Retina (tissue), 1 donor: Measurements from ENCODE around the gene INO80D.
"Not testable (repeated sequence)": the region's sequence is repeated elsewhere in the genome, so short reads cannot be mapped to it uniquely, and the experiment has no call there.

ENCODE experiments used
- DNase-seq: peaks from one replicate; pipeline ENCODE4 v3.0.0-alpha.2; 2016

The INO80D gene, protein sequence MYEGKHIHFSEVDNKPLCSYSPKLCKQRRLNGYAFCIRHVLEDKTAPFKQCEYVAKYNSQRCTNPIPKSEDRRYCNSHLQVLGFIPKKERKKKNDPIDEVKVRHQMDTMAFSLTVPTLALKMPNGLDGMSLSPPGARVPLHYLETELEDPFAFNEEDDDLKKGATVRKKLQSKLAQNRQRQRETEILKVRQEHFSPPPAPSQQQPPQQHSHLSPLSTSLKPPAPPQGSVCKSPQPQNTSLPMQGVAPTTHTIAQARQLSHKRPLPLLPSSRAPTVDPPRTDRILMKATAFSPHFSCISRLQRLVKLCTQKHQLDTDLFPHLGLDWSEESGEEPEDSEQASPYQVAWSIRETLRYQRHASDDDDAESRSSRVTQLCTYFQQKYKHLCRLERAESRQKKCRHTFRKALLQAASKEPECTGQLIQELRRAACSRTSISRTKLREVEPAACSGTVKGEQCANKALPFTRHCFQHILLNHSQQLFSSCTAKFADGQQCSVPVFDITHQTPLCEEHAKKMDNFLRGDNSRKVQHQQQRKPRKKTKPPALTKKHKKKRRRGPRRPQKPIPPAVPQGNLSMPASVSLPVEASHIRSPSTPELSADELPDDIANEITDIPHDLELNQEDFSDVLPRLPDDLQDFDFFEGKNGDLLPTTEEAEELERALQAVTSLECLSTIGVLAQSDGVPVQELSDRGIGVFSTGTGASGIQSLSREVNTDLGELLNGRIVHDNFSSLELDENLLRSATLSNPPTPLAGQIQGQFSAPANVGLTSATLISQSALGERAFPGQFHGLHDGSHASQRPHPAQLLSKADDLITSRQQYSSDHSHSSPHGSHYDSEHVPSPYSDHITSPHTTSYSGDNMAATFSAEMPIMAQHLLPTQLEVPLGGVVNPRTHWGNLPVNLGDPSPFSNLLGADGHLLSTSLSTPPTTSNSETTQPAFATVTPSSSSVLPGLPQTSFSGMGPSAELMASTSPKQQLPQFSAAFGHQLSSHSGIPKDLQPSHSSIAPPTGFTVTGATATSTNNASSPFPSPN

DNA sequence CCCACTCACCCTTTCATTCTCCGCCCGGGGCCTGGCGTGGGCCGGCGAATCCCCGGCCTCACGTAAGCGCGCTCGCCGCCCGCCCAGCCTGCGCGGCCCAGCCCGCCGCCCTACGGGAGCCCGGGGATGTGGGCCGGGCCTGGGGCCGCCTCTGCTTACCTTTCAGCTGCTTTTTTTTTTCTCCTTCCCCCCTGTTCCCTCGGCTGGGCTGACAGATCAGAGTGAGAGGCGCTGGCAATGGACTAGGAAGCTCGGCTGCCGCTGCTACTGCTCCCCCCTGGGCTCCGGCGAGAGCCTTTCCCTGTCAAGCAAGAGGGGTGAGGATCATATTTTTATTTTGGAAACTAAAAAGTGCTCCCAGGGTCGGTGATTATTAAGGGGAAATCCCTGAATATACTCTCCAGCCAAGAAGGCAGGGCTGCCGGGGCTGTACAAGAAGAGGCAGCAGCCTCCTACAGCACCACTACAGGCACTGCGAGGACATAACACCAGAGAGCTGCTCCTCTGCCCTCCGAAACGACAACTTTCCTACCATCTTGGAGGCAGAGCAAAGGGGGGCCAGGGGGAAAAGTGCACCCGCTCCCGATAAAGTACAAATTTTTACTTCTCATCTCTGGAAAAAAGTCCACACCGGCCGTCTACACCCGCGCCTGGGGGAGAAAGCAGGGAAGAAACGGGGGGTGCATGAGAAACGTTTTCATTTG lies at the start of gene INO80D:
Gene INO80D, minus strand, starts transcription at position 433 of the 704 bp plus-strand sequence. CDS start 23,158 bp downstream, outside the sequence.
- DNase-seq = peak; percentile 93

DNA sequence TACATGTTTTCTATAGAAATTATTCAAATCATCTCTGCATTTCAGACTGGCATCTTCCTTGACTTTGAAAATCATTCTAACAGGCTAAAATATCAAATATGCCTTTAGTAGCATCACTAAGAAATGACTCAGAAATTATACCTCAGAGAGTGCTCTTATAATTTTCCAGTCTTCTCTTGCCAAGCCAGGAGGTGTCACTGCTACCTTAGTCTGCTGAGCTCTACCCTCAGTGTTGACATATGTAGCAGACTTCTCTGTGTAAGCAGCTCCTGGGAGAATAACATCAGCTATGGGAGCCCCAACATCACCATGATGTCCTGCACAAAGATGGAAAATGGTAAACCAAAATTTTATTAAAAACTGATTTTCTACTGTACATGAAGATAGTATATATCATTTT lies 41.7 kb upstream of the INO80D start:
- DNase-seq = no peak

DNA sequence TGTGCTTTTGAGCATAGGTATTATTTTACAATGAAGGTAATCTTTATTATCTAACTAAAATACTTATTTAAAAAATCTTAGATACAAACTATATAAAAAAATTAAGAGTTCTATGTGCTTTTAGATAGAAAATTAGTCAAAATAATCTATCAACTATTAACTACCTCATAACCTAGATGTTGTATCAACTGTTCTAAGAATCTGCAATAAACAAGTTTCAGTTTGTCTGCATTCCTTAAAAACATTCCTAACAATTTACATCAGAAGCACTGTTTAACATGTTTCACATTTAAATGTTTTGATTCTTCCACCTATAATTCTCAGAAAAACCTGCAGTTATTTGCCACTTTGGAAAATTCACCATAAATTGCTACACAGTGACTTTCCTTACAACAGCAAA lies 39.9 kb upstream of the INO80D start:
- no peak for DNase-seq

DNA sequence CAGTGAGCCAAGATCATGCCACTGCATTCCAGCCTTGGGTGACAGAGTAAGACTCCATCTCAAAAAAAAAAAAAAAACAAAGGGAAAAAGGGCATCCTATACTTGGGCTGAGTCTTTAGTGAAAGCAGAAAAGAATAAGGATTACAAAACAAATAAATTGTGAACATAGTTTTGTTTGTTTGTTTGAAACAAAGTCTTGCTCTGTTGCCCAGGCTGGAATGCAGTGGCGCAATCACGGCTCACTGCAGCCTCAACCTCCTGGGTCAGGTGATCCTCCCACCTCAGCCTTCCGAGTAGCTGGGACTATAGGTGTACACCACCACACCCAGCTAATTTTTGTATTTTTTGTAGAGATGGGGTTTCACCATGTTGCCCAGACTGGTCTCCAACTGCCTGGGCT lies 36.6 kb upstream of the INO80D start:
- DNase-seq = not testable (repeated sequence)

DNA sequence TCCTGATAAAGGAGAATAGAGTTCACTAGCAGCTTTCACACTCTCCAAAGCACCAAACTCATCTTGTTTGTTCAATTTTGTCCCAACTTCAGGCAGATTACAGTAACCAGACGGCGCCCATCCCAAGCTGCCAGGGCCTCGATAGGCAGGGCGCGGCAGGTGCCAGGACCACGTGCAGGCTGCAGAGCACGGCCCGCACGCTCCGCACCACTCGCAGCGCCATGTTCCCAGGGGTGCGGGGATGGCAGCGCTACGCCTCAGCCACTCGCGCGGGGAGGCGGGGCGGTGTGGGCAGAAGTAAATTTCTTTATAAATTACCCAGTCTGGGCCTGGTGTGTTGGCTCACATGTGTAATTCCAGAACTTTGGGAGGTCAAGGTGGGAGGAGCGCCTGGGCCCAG lies 30.3 kb upstream of the INO80D start:
- DNase-seq = no peak

DNA sequence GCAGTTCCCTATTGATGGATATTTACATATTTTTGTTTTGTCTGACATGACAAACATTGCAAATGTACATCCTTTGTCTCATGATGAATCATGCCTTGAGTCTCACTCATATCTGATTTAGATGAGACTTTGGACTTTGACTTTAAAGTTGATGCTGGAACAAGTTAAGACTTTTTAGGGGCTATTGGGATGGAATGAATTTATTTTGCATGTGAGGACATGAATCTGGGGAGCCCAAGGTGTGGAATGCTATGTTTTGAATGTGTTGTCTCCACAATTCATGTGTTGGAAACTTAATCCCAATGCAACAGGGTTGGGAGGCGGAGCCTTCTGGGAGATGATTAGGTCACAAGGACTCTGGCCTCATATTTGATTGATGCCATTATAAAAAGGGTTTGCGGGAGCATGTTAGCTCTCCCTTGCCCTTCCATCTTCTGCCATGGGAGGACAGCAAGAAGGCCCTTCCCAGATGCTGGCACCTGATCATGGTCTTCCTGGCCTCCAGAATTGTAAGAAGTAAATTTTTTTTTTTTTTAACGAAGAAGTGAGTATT lies 29.1 kb upstream of the INO80D start:
- no peak for DNase-seq

DNA sequence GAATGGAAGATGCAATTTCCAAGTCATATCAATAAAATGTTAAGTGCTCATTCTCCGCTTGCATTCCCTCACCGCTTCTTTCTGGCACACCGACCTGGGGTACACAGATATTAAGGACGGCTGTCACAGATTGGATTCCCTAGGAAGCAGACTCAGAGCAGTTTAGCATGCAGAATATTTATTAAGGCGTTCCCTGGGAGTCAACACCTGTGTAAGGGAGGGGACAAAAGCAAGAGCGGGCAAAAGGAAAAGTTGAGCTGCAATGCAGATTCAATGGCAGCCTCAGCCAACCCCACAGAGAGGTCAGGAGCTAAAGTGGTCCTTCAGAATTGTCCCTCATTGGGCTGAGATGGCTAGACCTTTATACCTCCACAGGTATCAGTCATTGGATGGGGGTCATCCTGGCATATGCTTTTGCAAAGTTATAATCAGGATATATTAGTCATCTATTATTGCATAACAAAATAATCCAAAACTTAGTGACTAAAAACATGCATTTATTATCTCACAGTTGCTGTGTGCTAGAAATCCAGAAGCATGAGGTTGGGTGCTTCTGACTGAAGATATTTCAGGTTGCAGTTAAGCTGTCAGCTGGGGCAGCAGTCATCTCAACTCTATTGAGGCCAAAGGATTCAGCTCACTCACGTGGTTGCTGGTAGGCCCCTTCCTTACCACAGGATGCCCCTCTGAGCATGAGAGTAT lies 27.0 kb upstream of the INO80D start:
- DNase-seq = no peak

DNA sequence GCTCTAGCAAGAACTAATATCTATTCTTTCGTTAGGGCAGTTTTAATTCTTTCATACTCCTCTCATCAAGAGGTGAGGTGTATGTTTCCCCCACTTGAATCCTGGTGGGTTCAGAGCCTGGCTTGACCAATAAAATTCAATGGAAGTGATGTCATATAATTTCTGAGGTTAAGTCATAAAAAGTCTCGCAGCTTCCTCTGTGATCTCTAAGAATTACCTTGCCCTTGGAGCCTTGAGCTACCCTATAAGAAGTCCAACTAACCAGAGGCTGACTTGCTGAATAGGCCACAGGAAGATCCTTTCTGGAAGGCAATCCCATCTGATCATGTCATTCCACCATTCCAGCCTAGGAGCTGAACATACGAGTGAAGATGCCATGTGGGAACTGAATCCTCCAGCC lies 26.1 kb upstream of the INO80D start:
- DNase-seq = no peak

DNA sequence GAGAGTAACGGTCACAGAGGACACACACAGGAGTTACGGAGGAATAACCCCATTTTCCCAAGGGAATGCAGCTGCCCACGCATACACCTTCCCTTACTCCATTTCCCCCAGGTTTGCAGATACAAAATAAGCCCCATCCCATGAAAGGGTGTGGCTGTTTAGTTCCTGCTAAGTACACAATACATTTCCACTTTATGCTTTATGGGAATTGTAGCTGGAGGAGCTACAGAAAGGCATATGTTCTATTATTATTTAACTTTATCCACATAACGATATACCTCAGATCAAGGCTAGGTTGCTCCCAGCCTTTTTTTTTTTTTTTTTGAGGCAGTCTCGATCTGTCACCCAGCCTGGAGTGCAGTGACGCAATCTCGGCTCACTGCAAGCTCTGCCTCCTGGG lies 22.7 kb upstream of the INO80D start:
- DNase-seq = no peak

DNA sequence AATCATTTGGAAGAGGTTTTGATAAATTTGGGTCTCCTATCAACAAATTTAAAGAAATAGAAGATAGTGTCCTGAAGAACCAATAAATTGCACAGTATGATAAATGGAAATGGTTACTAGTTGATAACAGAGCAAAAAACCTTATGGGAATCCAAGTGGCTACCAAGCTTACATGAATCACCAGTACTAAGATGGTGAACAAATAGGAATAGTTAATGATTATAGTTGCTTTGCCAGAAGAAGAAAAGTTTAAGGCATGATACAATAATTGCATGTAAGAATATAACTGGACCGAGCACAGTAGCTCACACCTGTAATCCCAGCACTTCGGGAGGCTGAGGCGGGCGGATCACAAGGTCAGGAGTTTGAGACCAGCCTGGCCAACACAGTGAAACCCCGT lies 19.6 kb upstream of the INO80D start:
- DNase-seq = no peak

DNA sequence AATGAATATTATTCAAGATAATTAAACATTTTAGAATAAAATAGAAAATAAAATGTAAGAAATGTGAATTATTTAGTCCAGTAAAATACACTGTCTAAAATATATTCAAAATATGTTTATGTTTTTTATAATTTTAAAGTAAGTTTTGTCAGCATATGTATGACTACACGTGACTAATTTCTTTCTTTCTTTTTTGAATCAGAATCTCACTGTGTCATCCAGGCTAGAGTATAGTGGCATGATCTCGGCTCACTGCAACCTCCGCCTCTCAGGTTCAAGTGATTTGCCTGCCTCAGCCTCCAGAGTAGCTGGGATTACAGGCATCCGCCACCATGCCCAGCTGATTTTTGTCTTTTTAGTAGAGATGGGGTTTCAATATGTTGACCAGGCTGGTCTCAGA lies 19.1 kb upstream of the INO80D start:
- no peak for DNase-seq

DNA sequence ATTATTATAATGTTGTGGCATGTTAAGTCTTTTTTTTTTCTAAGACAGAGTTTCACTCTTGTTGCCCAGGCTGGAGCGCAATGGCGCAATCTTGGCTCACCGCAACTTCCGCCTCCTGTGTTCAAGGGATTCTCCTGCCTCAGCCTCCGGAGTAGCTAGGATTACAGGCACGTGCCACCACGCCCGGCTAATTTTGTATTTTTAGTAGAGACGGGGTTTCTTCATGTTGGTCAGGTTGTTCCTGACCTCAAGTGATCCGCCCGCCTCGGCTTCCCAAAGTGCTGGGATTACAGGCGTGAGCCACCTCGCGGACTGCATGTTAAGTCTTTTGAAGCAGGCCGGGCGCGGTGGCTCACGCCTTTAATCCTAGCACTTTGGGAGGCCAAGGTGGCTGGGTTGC lies 12.9 kb upstream of the INO80D start:
- not testable (repeated sequence) for DNase-seq

DNA sequence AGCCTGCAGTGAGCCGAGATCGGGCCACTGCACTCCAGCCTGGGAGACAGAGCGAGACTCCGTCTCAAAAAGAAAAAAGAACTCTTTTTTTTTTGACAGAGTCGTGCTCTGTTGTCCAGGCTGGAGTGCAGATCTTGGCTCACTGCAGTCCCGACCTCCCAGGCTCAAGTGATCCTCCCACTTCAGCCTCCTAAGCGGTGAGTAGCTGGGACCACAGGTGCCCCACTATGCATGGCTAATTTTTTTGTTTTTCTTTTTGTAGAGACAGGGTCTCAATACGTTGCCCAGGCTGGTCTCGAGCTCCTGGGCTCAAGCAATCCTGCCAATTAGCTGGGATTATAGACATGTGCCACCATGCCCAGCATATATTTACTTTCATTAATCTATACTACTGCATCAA lies 12.5 kb upstream of the INO80D start:
- no peak for DNase-seq

DNA sequence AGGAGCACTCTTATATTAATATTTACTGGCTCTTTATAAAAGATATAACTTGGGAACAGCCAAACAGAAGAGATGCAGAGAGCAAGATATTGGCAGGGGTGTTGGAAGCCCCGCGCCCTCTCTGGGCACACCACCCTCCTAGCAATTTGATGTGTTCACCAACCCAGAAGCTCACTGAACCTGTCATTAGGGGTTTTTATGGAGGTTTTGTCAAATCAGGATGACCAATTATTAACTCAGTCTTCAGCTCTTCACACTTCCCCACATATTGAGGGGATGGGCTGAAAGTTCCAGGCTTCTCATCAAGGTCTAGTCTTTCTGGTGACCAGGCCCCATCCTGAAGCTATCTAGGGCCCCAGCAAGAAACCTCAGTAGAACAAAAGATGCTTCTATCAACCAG lies 10.9 kb upstream of the INO80D start:
- no peak for DNase-seq

DNA sequence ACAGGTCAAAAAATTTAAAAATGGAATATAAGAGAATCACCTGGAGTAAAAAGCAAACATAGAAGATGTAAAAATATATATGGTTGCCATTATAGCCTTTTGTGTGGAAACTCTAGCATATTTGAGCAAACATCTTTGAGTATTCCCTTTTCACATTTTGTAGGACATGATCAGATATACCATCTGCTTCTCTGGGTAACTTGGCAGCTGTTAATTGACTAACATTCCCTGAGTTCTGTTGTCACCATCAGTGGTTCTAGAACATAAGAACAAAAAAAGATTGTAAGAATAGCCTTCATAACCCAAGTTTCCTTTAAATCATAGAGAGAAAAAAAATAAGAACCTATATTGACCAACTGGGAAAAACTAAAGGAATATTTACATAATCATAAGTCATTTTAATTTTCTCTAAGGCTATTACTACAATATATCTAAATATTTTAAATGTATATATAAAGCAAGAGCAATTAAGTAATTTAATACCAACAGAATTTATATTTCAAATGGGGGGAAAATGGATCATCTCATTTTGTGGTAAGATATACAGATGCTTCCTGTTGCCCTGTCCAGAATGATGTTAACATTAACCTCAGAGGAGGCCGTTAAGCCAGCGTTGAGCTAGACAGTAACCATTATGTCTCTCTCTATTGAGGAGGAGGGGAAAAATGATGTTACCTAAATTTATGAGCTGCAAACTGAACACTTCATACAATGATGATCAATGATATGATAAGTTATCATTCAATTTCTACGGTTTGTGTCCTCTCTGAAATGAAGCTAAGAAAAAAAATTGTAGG lies 9.8 kb upstream of the INO80D start:
- no peak for DNase-seq

DNA sequence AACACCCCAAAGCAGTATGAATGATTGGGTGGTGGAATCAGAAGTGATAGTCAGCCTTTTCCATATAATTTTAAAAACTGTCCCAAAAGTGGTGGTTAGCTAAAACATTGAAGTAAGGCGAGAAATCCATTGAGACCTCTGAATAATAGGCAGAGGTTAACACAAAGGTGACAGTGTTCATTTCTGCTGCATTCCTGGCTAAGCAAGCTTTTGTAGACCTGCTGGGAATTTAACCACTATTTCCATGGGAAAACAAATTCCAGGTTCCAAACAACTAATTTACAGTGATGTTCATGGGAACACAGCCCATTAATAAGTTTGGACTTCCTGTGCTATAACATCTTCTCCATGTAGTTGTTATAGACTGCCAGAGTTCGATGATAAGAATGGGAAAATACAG lies 6.3 kb upstream of the INO80D start:
- no peak for DNase-seq

DNA sequence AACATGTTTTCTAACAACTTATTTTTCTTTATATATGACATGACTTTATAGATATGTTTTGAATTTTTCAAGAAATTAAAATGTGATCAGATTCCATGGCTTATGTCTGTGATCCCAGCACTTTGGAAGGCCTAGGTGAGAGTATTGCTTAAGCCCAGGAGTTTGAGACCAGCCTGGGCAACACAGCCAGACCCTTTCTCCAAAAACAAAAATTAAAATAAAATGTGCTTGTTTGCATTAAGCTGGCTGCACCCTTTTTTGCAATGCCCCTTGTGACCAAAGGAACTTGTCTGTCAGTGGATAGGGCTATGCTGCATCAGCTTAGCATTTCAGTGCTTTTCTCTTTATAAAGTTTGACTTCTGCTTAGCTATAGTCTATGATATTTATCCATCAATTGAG lies 2.3 kb upstream of the INO80D start:
- no peak for DNase-seq

DNA sequence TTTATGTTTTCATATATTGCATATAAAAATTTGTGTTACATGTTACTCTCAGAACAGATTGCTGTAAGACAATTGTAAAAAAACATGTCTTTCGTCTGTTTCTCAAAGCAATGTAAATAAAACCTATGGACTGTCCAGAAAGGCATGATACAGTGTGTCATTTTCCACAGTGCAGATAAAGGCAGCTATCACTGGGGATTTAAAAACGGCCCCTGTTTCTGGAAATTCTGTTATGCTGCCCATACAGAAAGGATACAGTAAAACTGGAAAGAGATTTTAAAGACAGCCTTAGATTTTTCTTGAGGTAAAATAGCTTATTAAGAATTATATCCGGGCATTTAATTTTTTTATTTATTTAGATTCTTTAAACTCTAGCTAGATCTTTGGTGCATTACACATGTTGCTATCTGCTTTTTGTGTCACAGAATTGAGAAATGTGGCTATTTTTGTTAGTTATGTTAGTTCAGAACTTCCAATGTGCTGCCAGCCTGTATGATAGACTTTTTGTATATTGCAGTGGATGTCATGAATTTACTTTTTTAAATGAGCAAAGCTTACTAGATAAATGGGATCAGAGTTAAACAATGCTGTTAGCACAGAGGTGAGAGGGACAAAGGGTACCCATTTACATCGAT lies 859 bp upstream of the INO80D start:
- peak; percentile 8 for DNase-seq

DNA sequence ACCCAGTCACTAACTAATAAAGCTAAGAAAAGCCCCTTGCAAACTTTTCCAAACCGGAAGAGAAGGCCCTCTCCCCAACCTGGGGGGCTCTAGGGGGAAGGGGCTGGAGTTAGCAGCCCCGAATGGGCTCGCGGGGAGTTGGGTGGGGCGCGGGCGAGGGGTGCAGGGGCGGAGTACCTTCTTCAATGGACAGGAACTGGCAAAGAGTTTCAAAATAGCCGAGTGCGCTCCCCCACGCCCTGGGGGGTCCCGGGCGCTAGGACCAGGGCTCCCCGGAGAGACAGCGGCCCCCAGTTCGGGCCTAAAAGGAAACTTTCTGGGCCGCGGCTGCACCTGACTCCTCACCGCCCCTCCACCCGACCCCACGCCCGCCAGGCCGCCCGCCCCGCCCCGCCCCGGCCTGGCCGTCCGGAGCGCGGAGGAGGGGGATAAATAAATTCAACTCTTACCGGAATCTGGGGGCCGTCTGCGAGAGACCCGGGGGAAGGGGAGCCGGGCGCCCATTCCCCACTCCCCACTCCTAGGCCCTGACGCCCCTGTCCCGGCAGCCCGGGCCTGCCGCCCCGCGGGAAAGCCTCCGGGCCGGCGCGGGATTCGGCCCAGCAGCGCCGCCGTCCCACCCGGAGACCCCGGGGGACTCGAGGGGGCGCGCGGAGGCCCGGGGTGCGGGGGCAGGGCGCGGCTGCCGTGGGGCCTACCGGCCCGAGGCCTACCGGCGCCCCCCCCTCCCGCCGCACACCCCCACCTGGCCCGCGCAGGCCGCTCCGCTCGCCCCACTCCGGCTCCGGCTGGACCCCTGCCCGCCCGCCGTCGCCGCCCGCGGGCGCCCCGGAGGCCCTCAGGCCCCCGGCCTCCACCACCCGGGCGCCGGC lies 868 bp downstream of the INO80D start:
- DNase-seq = peak; percentile 66

DNA sequence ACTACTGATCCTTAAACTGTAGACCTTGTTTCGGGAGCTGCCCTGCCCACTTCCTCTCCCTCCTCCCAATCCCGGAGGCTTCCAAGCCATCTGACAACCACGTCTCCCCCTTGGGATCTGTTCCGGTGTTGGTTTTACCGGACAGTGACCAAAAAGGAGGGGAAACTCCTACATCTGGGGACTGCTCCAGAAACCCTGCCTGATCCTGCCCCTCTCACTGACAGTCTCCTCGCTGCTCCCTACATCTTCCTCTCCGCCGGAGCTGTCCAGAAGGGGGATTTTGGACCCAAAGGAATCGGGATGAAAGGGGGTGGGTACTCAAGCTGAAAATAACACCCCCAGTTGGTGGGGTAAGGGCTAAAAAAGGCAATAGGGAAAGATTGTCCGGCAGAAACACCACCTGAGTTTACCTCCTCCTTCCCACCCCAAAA lies 1.5 kb downstream of the INO80D start:
- peak; percentile 67 for DNase-seq
